Fibroblast of lung (primary cell): Measurements from ENCODE around the gene DEK. TPM values are rescaled to one million over a fixed set of nuclear protein-coding genes. Genes with fewer than 3 reads are reported as not detected.

Experiments
- DNase-seq, 2 donors: peaks; one replicate each; pipeline versions ENCODE4 v3.0.0 to v3.0.0-alpha.2; 2010; ENCODE audit warnings: low read depth in 2 of 2
- H2AFZ ChIP-seq: 2 replicates; pipeline ENCODE4 v1.5.1; 2012; ENCODE audit warnings: low read length, control low read depth, inconsistent platforms
- H3K27ac ChIP-seq: 2 replicates; pipeline ENCODE4 v1.5.1; 2011; ENCODE audit warnings: low read length, control low read depth; ENCODE audit not compliant: insufficient read depth
- H3K27me3 ChIP-seq: 2 replicates; pipeline ENCODE4 v1.5.1; 2011; ENCODE audit warnings: mild to moderate bottlenecking, low read length; ENCODE audit not compliant: control insufficient read depth, insufficient read depth
- H3K36me3 ChIP-seq: 2 replicates; pipeline ENCODE4 v1.5.1; 2011; ENCODE audit warnings: low read length; ENCODE audit not compliant: control insufficient read depth, insufficient read depth
- H3K4me1 ChIP-seq: 2 replicates; pipeline ENCODE4 v1.5.1; 2011; ENCODE audit warnings: low read length; ENCODE audit not compliant: control insufficient read depth, insufficient read depth; ENCODE audit errors: extremely low read depth
- H3K4me2 ChIP-seq: 2 replicates; pipeline ENCODE4 v1.5.1; 2011; ENCODE audit warnings: low read length, control low read depth; ENCODE audit not compliant: insufficient read depth; ENCODE audit errors: extremely low read depth
- H3K4me3 ChIP-seq, 4 experiments: fragments of 200-600 bp in 1 of 4; sonication (generic) in 1 of 4; replicated peaks in 1 of 4; 2 replicates each; pipeline ENCODE4 v1.5.1; 2011 to 2016; ENCODE audit warnings: low read length in 4 of 4, low read depth in 3 of 4, mild to moderate bottlenecking in 3 of 4, control low read depth in 2 of 4, inconsistent platforms in 1 of 4, mixed read lengths in 1 of 4; ENCODE audit not compliant: insufficient read depth in 1 of 4; ENCODE audit errors: control extremely low read depth in 1 of 4
- H3K79me2 ChIP-seq: 2 replicates; pipeline ENCODE4 v1.5.1; 2012; ENCODE audit warnings: mild to moderate bottlenecking, low read length, inconsistent platforms; ENCODE audit not compliant: control insufficient read depth, insufficient read depth
- H3K9ac ChIP-seq: 2 replicates; pipeline ENCODE4 v1.5.1; 2011; ENCODE audit warnings: mild to moderate bottlenecking, low read length, control low read depth; ENCODE audit not compliant: insufficient read depth
- H3K9me3 ChIP-seq: 2 replicates; pipeline ENCODE4 v1.5.1; 2012; ENCODE audit warnings: low read depth, low read length; ENCODE audit not compliant: control insufficient read depth, insufficient read depth
- H4K20me1 ChIP-seq: 2 replicates; pipeline ENCODE4 v1.5.1; 2011; ENCODE audit warnings: low read length; ENCODE audit not compliant: control insufficient read depth, insufficient read depth; ENCODE audit errors: extremely low read depth
- EZH2 ChIP-seq: IDR thresholded peaks from 2 replicates; pipeline ENCODE4 v1.5.1; 2012; ENCODE audit warnings: low read length, control low read depth, mild to moderate bottlenecking; ENCODE audit errors: missing control alignments
- polyA plus RNA-seq, 2 donors: library from polyadenylated mRNA; depleted of rRNA in 1 of 2; stranded (reverse) in 1 of 2; unstranded in 1 of 2; fragments of >200 nt; gene quantifications; 2 replicates each; pipeline ENCODE4 v1.2.1, GENCODE V29; 2011 to 2012; ENCODE audit warnings: missing spikeins in 1 of 2
- total RNA-seq: library from RNA; depleted of rRNA; stranded (reverse); fragments of >200 nt; gene quantifications from 2 replicates; pipeline ENCODE4 v1.2.1, GENCODE V29; 2014
- TF ChIP-seq, protein P1 (sequence below), 2 donors: IDR thresholded peaks in 1 of 2; conservative IDR thresholded peaks in 1 of 2; 1 replicate in 1 of 2; 2 replicates in 1 of 2; pipeline ENCODE4 v1.5.1; 2011 to 2012; ENCODE audit warnings: low read length in 2 of 2, control low read depth in 1 of 2, inconsistent platforms in 1 of 2, low read depth in 1 of 2, mild to moderate bottlenecking in 1 of 2

DEK gene
- total and polyA plus RNA-seq, 2 donors (not counting 1 experiment from before 2014, with no cell fraction given) = 108 to 148 TPM

DNA sequence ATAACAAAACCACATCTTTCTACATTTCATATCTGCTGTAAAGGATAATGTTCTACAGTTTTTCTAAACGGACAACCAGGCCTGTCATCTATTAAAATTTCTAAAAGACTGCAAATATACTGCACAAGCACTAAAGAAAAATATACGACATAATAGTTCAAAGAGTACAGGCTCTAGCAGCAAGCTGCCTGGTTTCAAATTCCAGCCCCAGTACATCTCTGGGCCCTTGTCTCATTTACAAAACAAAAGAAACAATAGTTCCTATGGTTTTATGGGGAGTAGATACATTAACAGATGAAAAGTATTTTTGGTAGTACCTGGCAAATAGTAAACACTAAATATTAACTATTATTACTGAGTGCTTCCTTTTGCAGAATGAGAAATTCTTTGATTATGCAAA is 24.1 kb downstream of the DEK start:
- DNase-seq = no peak
- Histone ChIP-seq H3K9ac (no peak overlapping the region), H3K9me3 (no peaks in the 10 kb centered on the region), H4K20me1 (no peaks in the 10 kb centered on the region), H2AFZ (no peak overlapping the region), H3K36me3 (peaks cover 5% of the 10 kb centered on the region), H3K4me2 (no peak overlapping the region), H3K27ac (no peak overlapping the region), H3K4me1 (peaks cover 4% of the 10 kb centered on the region), H3K4me3 (no peak overlapping the region), H3K79me2 (peaks cover 39% of the 10 kb centered on the region), H3K27me3 (no peaks in the 10 kb centered on the region)
- TF ChIP-seq EZH2 = no peak
- TF ChIP-seq, protein P1, sequence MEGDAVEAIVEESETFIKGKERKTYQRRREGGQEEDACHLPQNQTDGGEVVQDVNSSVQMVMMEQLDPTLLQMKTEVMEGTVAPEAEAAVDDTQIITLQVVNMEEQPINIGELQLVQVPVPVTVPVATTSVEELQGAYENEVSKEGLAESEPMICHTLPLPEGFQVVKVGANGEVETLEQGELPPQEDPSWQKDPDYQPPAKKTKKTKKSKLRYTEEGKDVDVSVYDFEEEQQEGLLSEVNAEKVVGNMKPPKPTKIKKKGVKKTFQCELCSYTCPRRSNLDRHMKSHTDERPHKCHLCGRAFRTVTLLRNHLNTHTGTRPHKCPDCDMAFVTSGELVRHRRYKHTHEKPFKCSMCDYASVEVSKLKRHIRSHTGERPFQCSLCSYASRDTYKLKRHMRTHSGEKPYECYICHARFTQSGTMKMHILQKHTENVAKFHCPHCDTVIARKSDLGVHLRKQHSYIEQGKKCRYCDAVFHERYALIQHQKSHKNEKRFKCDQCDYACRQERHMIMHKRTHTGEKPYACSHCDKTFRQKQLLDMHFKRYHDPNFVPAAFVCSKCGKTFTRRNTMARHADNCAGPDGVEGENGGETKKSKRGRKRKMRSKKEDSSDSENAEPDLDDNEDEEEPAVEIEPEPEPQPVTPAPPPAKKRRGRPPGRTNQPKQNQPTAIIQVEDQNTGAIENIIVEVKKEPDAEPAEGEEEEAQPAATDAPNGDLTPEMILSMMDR (conservative IDR thresholded peaks at IDR 0.05 in 1 of 2, IDR thresholded peaks at IDR 0.05 in 1 of 2; ENCODE audit: low read depth in 1 of 2, low read length in 2 of 2) = no peak

DNA sequence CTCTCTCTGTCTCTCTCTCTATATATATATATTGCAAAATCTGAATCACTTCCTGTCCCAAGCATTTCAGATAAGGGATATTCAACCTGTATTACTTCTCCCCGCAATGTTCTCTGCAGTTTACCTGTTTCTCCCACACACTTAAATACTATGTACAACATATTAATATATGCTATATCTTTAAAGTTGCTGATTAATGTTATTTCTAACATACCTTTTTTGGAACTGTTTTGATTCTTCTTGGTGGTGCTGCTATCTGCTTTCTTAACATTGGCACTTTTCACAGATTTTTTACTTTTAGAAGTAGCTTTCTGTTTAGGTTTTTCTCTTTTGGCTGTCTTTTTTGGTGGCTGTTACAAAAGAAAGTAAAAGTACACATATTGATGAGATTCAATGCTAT is 27.2 kb downstream of the DEK start:
- Histone ChIP-seq H3K9me3 (no peaks in the 10 kb centered on the region), H3K27ac (no peak overlapping the region), H3K36me3 (peaks cover 7% of the 10 kb centered on the region), H3K79me2 (peaks cover 34% of the 10 kb centered on the region), H3K27me3 (no peaks in the 10 kb centered on the region), H4K20me1 (no peaks in the 10 kb centered on the region), H2AFZ (no peak overlapping the region), H3K4me1 (no peaks in the 10 kb centered on the region), H3K9ac (no peak overlapping the region), H3K4me3 (no peak overlapping the region), H3K4me2 (no peak overlapping the region)
- TF ChIP-seq, protein P1 (conservative IDR thresholded peaks at IDR 0.05 in 1 of 2, IDR thresholded peaks at IDR 0.05 in 1 of 2; ENCODE audit: low read depth in 1 of 2, low read length in 2 of 2) = no peak
- no peak for TF ChIP-seq EZH2
- DNase-seq = no peak

DNA sequence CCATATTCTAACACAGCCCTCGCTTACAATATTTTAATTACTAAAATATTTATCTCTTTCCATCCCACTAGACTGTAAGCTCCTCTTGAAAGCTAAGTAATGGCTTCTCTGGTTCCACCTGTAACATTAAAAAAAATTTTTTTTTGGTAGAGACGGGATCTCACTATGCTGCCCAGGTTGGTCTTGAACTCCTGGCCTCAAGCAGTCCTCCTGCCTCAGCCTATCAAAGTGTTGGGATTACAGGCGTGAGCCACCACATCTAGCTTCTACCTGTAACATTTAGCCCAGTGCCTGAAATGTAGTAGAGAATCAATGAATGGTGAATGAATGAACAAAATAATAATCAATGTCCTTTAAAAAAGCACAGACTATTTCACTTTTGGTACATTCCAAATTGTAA is 28.8 kb downstream of the DEK start:
- Histone ChIP-seq H3K27me3 (no peaks in the 10 kb centered on the region), H3K36me3 (peaks cover 7% of the 10 kb centered on the region), H3K9ac (no peak overlapping the region), H3K27ac (no peak overlapping the region), H2AFZ (no peak overlapping the region), H3K9me3 (no peaks in the 10 kb centered on the region), H4K20me1 (no peaks in the 10 kb centered on the region), H3K4me2 (no peak overlapping the region), H3K4me3 (no peak overlapping the region), H3K79me2 (peaks cover 27% of the 10 kb centered on the region), H3K4me1 (no peaks in the 10 kb centered on the region)
- DNase-seq = no peak
- TF ChIP-seq, protein P1 (conservative IDR thresholded peaks at IDR 0.05 in 1 of 2, IDR thresholded peaks at IDR 0.05 in 1 of 2; ENCODE audit: low read depth in 1 of 2, low read length in 2 of 2) = no peak
- TF ChIP-seq EZH2 = no peak
